Keratinocyte (primary cell): ENCODE results near the gene NGRN.
A peak's percentile ranks its signal among the peaks of the same experiment; 100 is the strongest.

ENCODE experiments used
- CTCF ChIP-seq, 3 experiments: IDR thresholded peaks in 1 of 3; conservative IDR thresholded peaks in 1 of 3; optimal IDR thresholded peaks in 1 of 3; 2 replicates in 2 of 3; 3 replicates in 1 of 3; pipeline versions ENCODE3 to v1.5.1; 2011; ENCODE audit warnings: low read length in 3 of 3, mild to moderate bottlenecking in 3 of 3, moderate library complexity in 2 of 3, control low read depth in 1 of 3, inconsistent platforms in 1 of 3; ENCODE audit not compliant: insufficient read depth in 2 of 3; ENCODE audit errors: extremely low read depth in 1 of 3
- EZH2 ChIP-seq: IDR thresholded peaks from one replicate; pipeline ENCODE4 v1.6.1; 2012; ENCODE audit warnings: inconsistent platforms, mild to moderate bottlenecking, low read length, moderate library complexity

- TF ChIP-seq CTCF (optimal IDR thresholded peaks at IDR 0.05 in 1 of 3, IDR thresholded peaks at IDR 0.05 in 1 of 3, conservative IDR thresholded peaks at IDR 0.05 in 1 of 3; ENCODE audit: extremely low read depth in 1 of 3, insufficient read depth in 2 of 3, low read length in 3 of 3) (peak; percentile 65 to 93 (median 84)), EZH2 (no peak)
These were observed 35.7 kb downstream of the NGRN start for GRCh38 chr15:90300988-90301706.
